IMR-90 (cell line): ENCODE data around the gene MRPL23. TPM values are rescaled to one million over a fixed set of nuclear protein-coding genes. Genes with fewer than 3 reads are reported as not detected.

Experiments used
- microRNA-seq, 2 experiments: library from miRNA; stranded (forward) in 1 of 2; unstranded in 1 of 2; fragments of 10-50 nt in 1 of 2; fragments of <30 nt in 1 of 2; gene quantifications in 1 of 2; microRNA quantifications in 1 of 2; one replicate each; pipeline versions ENCODE3 to v1.1.0; 2013 to 2020; ENCODE audit not compliant: insufficient read depth in 1 of 2, insufficient read length in 1 of 2, unreplicated experiment in 1 of 2
- polyA plus RNA-seq, 3 experiments: library from polyadenylated mRNA; depleted of rRNA; stranded (reverse); fragments of >200 nt; gene quantifications; 2 replicates each; pipeline ENCODE4 v1.2.3, GENCODE V29; 2012; ENCODE audit warnings: low replicate concordance in 1 of 3
- small RNA-seq, 5 experiments: library from RNA; depleted of rRNA; stranded (forward); fragments of <200 nt; gene quantifications; one replicate each; pipeline ENCODE3, GENCODE V24; 2012
- total RNA-seq: library from RNA; depleted of rRNA; stranded (reverse); fragments of >200 nt; gene quantifications from 2 replicates; pipeline ENCODE4 v1.2.3, GENCODE V29; 2012; rRNA removed

MRPL23 gene
- total and polyA plus RNA-seq, 2 of the 4 experiments (the other 2 are of a cell fraction), result 68.4 to 114 TPM

Small RNA genes within 50 kb of the gene (microRNA-seq; reads per million reads assigned to microRNA genes)
- not detected for gene RF01972 (ENCODE audit: insufficient read depth, insufficient read length)
- gene RF01973 (ENCODE audit: insufficient read depth, insufficient read length), result not detected

Small RNA genes within 50 kb of the gene (small RNA-seq; reads per million reads assigned to genes)
- gene RF01972 (0 reads per million in 5 experiments), gene RF01973 (0 reads per million in 5 experiments)

Other genes with a start within 250 kb of the MRPL23 start
- gene IFITM10, start 196.7 kb upstream of the MRPL23 start, total RNA-seq, result under 0.01 and 0.18 TPM in 2 replicates
- gene IFITM10, start 196.7 kb upstream of the MRPL23 start, polyA plus RNA-seq (2012; rRNA removed), result 0.15 and 0.59 TPM in 2 replicates
- 38.3 and 39.8 TPM in 2 replicates for gene CTSD, start 183.4 kb upstream of the MRPL23 start, total RNA-seq
- 151 and 166 TPM in 2 replicates for gene CTSD, start 183.4 kb upstream of the MRPL23 start, polyA plus RNA-seq (2012; rRNA removed)
- not detected in 2 replicates for gene SYT8, start 112.3 kb upstream of the MRPL23 start, total RNA-seq
- not detected in 2 replicates for gene SYT8, start 112.3 kb upstream of the MRPL23 start, polyA plus RNA-seq (2012; rRNA removed)
- gene TNNI2, start 108.4 kb upstream of the MRPL23 start, total RNA-seq, result not detected in 2 replicates
- gene TNNI2, start 108.4 kb upstream of the MRPL23 start, polyA plus RNA-seq (2012; rRNA removed), result not detected in 2 replicates
- not detected in 2 replicates for gene LSP1, start 94.2 kb upstream of the MRPL23 start, total RNA-seq
- 0.11 TPM in 1 of 2 replicates, not detected in the other for gene LSP1, start 94.2 kb upstream of the MRPL23 start, polyA plus RNA-seq (2012; rRNA removed)
- gene PRR33, start 55.4 kb upstream of the MRPL23 start, total RNA-seq, result not detected in 2 replicates
- not detected in 2 replicates for gene PRR33, start 55.4 kb upstream of the MRPL23 start, polyA plus RNA-seq (2012; rRNA removed)
- gene TNNT3, start 27.6 kb upstream of the MRPL23 start, total RNA-seq, result not detected in 2 replicates
- gene TNNT3, start 27.6 kb upstream of the MRPL23 start, polyA plus RNA-seq (2012; rRNA removed), result not detected in 2 replicates
- not detected in 2 replicates for gene H19, start 50.5 kb downstream of the MRPL23 start, total RNA-seq
- 0.23 and 0.41 TPM in 2 replicates for gene H19, start 50.5 kb downstream of the MRPL23 start, polyA plus RNA-seq (2012; rRNA removed)
- gene IGF2, start 192.1 kb downstream of the MRPL23 start, total RNA-seq, result 2.3 and 5.0 TPM in 2 replicates
- gene IGF2, start 192.1 kb downstream of the MRPL23 start, polyA plus RNA-seq (2012; rRNA removed), result 17.5 and 21.8 TPM in 2 replicates
- gene INS, start 213.9 kb downstream of the MRPL23 start, total RNA-seq, result not detected in 2 replicates
- gene INS, start 213.9 kb downstream of the MRPL23 start, polyA plus RNA-seq (2012; rRNA removed), result not detected in 2 replicates
- not detected in 2 replicates for gene TH, start 224.5 kb downstream of the MRPL23 start, total RNA-seq
- 0.06 and 0.10 TPM in 2 replicates for gene TH, start 224.5 kb downstream of the MRPL23 start, polyA plus RNA-seq (2012; rRNA removed)